ENCODE measurements around the gene AGK. TPM values are rescaled to one million over a fixed set of nuclear protein-coding genes. Genes with fewer than 3 reads are reported as not detected.

The AGK gene
- 10 to 100 TPM; 30.9 to 42.9 (median 39.3) TPM for polyA plus RNA-seq (ENCODE audit: insufficient read length in 4 of 4)

GRCh38 chr7:141551094-141551781, at the start of gene AGK:
AGK (plus strand) TSS chr7:141551410; CDS start chr7:141555467, 4,057 bp downstream.
- DNase-seq (ENCODE audit: low read depth in 4 of 4, low spot score in 2 of 4), result peak; percentile 50 to 72 (median 54)

- DNase-seq (ENCODE audit: low read depth in 4 of 4, low spot score in 2 of 4), result no peak
Measured at GRCh38 chr7:141501451-141501850, 49.8 kb upstream of the AGK start.

GRCh38 chr7:141511316-141511675, 39.9 kb upstream of the AGK start:
- no peak for DNase-seq (ENCODE audit: low read depth in 4 of 4, low spot score in 2 of 4)

- peak in 1 of 4 donors; percentile 14 for DNase-seq (ENCODE audit: low read depth in 4 of 4, low spot score in 2 of 4)
Measured at GRCh38 chr7:141511676-141512396, 39.4 kb upstream of the AGK start.

- DNase-seq (ENCODE audit: low read depth in 4 of 4, low spot score in 2 of 4), result no peak
Measured at GRCh38 chr7:141512597-141512996, 38.6 kb upstream of the AGK start.

- DNase-seq (ENCODE audit: low read depth in 4 of 4, low spot score in 2 of 4), result no peak
Measured at GRCh38 chr7:141513720-141514119, 37.5 kb upstream of the AGK start.

- no peak for DNase-seq (ENCODE audit: low read depth in 4 of 4, low spot score in 2 of 4)
Measured at GRCh38 chr7:141515941-141516340, 35.3 kb upstream of the AGK start.

- DNase-seq (ENCODE audit: low read depth in 4 of 4, low spot score in 2 of 4), result no peak
Measured at GRCh38 chr7:141519623-141520022, 31.6 kb upstream of the AGK start.

- DNase-seq (ENCODE audit: low read depth in 4 of 4, low spot score in 2 of 4), result no peak
Measured at GRCh38 chr7:141522657-141523342, 28.4 kb upstream of the AGK start.

GRCh38 chr7:141525973-141526514, 25.2 kb upstream of the AGK start:
- no peak for DNase-seq (ENCODE audit: low read depth in 4 of 4, low spot score in 2 of 4)

GRCh38 chr7:141527076-141527475, 24.1 kb upstream of the AGK start:
- DNase-seq (ENCODE audit: low read depth in 4 of 4, low spot score in 2 of 4), result no peak

GRCh38 chr7:141528399-141528798, 22.8 kb upstream of the AGK start:
- DNase-seq (ENCODE audit: low read depth in 4 of 4, low spot score in 2 of 4), result no peak

- peak; percentile 31 to 81 (median 58) for DNase-seq (ENCODE audit: low read depth in 4 of 4, low spot score in 2 of 4)
Measured at GRCh38 chr7:141533149-141533949, 17.9 kb upstream of the AGK start.

GRCh38 chr7:141534757-141535737, 16.2 kb upstream of the AGK start:
- DNase-seq (ENCODE audit: low read depth in 4 of 4, low spot score in 2 of 4), result no peak

- no peak for DNase-seq (ENCODE audit: low read depth in 4 of 4, low spot score in 2 of 4)
Measured at GRCh38 chr7:141537906-141538305, 13.3 kb upstream of the AGK start.

GRCh38 chr7:141541375-141541774, 9.8 kb upstream of the AGK start:
- no peak for DNase-seq (ENCODE audit: low read depth in 4 of 4, low spot score in 2 of 4)

- no peak for DNase-seq (ENCODE audit: low read depth in 4 of 4, low spot score in 2 of 4)
Measured at GRCh38 chr7:141544831-141545230, 6.4 kb upstream of the AGK start.

- no peak for DNase-seq (ENCODE audit: low read depth in 4 of 4, low spot score in 2 of 4)
Measured at GRCh38 chr7:141549582-141549981, 1.6 kb upstream of the AGK start.

- no peak for DNase-seq (ENCODE audit: low read depth in 4 of 4, low spot score in 2 of 4)
Measured at GRCh38 chr7:141550386-141551093, 670 bp upstream of the AGK start.
